CD14-positive monocyte (primary cell): ENCODE measurements around the gene CNNM2. TPM values are rescaled to one million over a fixed set of nuclear protein-coding genes. Genes with fewer than 3 reads are reported as not detected.

Experiments used
- DNase-seq, 3 donors: peaks; one replicate each; pipeline ENCODE4 v3.0.0-alpha.2; 2011 to 2022
- H2AFZ ChIP-seq: 2 replicates; pipeline ENCODE4 v1.6.0; 2012; ENCODE audit warnings: mild to moderate bottlenecking, low read depth, low read length, inconsistent platforms; ENCODE audit not compliant: insufficient read depth, poor library complexity, severe bottlenecking
- H3K27ac ChIP-seq, 2 donors: 1 replicate in 1 of 2; 2 replicates in 1 of 2; pipeline ENCODE4 v1.5.1; 2012 to 2013; ENCODE audit warnings: low read length in 2 of 2, control low read depth in 1 of 2, inconsistent platforms in 1 of 2, low read depth in 1 of 2, mild to moderate bottlenecking in 1 of 2
- H3K27me3 ChIP-seq, 2 donors: one replicate each; pipeline versions ENCODE4 v1.6.0 to v1.6.1; 2011 to 2013; ENCODE audit warnings: low read length in 2 of 2; ENCODE audit not compliant: control insufficient read depth in 2 of 2, insufficient read depth in 2 of 2
- H3K36me3 ChIP-seq, 2 donors: replicated peaks in 1 of 2; 1 replicate in 1 of 2; 2 replicates in 1 of 2; pipeline versions ENCODE4 v1.5.1 to v1.6.1; 2012 to 2013; ENCODE audit warnings: low read length in 2 of 2, control low read depth in 1 of 2, inconsistent platforms in 1 of 2, mild to moderate bottlenecking in 1 of 2; ENCODE audit not compliant: insufficient read depth in 2 of 2, control insufficient read depth in 1 of 2
- H3K4me1 ChIP-seq, 2 donors: 1 replicate in 1 of 2; 2 replicates in 1 of 2; pipeline versions ENCODE4 v1.5.1 to v1.6.1; 2012 to 2013; ENCODE audit warnings: low read length in 2 of 2, control low read depth in 1 of 2, inconsistent platforms in 1 of 2, mild to moderate bottlenecking in 1 of 2, moderate library complexity in 1 of 2; ENCODE audit not compliant: insufficient read depth in 2 of 2, control insufficient read depth in 1 of 2
- H3K4me2 ChIP-seq: replicated peaks from 2 replicates; pipeline ENCODE3; 2012; ENCODE audit warnings: low read length, moderate library complexity, mild to moderate bottlenecking; ENCODE audit not compliant: poor library complexity, severe bottlenecking; ENCODE audit errors: extremely low read depth
- H3K4me3 ChIP-seq, 3 experiments: fragments of 200-600 bp in 1 of 3; sonication (generic) in 1 of 3; replicated peaks in 1 of 3; 1 replicate in 2 of 3; 2 replicates in 1 of 3; pipeline ENCODE4 v1.5.1; 2011 to 2013; ENCODE audit warnings: low read length in 3 of 3, mild to moderate bottlenecking in 3 of 3, control low read depth in 2 of 3, low read depth in 2 of 3, inconsistent platforms in 1 of 3, moderate library complexity in 1 of 3
- H3K79me2 ChIP-seq: 2 replicates; pipeline ENCODE4 v1.6.0; 2012; ENCODE audit warnings: mild to moderate bottlenecking, control low read depth, inconsistent platforms, low read length, moderate library complexity; ENCODE audit not compliant: insufficient read depth
- H3K9ac ChIP-seq: 2 replicates; pipeline ENCODE4 v1.6.0; 2017; ENCODE audit warnings: low read length, mild to moderate bottlenecking; ENCODE audit not compliant: insufficient read depth, poor library complexity, severe bottlenecking
- H3K9me3 ChIP-seq, 2 donors: replicated peaks in 1 of 2; 1 replicate in 1 of 2; 2 replicates in 1 of 2; pipeline versions ENCODE4 v1.5.1 to v1.6.1; 2012 to 2013; ENCODE audit warnings: low read length in 2 of 2, control low read depth in 1 of 2; ENCODE audit not compliant: control insufficient read depth in 1 of 2, insufficient read depth in 1 of 2
- H4K20me1 ChIP-seq: 2 replicates; pipeline ENCODE4 v1.6.0; 2012; ENCODE audit warnings: mild to moderate bottlenecking, low read length, control low read depth, moderate library complexity; ENCODE audit not compliant: insufficient read depth
- H3K27ac Mint-ChIP-seq, 7 donors: one replicate each; pipeline ENCODE4 v1.8.0; 2020; ENCODE audit warnings: mild to moderate bottlenecking in 7 of 7, mixed read lengths in 7 of 7, moderate library complexity in 6 of 7, inconsistent platforms in 2 of 7
- H3K27me3 Mint-ChIP-seq, 3 donors: one replicate each; pipeline ENCODE4 v1.8.0; 2021 to 2022; ENCODE audit warnings: low read depth in 3 of 3, mild to moderate bottlenecking in 3 of 3, mixed read lengths in 3 of 3, moderate library complexity in 3 of 3, inconsistent platforms in 1 of 3
- H3K36me3 Mint-ChIP-seq, 2 donors: one replicate each; pipeline ENCODE4 v1.8.0; 2020; ENCODE audit warnings: mixed read lengths in 2 of 2, inconsistent platforms in 1 of 2, mild to moderate bottlenecking in 1 of 2
- H3K4me1 Mint-ChIP-seq: one replicate; pipeline ENCODE4 v1.8.0; 2020; ENCODE audit warnings: mild to moderate bottlenecking, mixed read lengths
- H3K4me3 Mint-ChIP-seq, 2 donors: one replicate each; pipeline ENCODE4 v1.8.0; 2020; ENCODE audit warnings: mild to moderate bottlenecking in 2 of 2, mixed read lengths in 2 of 2, moderate library complexity in 1 of 2
- H3K9me3 Mint-ChIP-seq, 7 donors: one replicate each; pipeline ENCODE4 v1.8.0; 2020 to 2022; ENCODE audit warnings: mixed read lengths in 7 of 7, mild to moderate bottlenecking in 6 of 7, moderate library complexity in 6 of 7, inconsistent platforms in 2 of 7
- WGBS: methylation state at CpG from one replicate; pipeline ENCODE4 v1.1.5; 2013; ENCODE audit warnings: missing lambda C conversion rate; ENCODE audit not compliant: insufficient coverage; 5-methylcytosine and 5-hydroxymethylcytosine counted together
- intact Hi-C, 2 donors: fragments of 100-400 bp; cut with micrococcal nuclease; formaldehyde crosslinking; loops; one replicate each; pipeline versions ENCODE4 v1.15.0 to v1.15.1; 2023
- polyA plus RNA-seq, 3 donors: library from polyadenylated mRNA; depleted of rRNA in 1 of 3; unstranded in 2 of 3; stranded (reverse) in 1 of 3; fragments of 300-500 nt in 2 of 3; fragments of >200 nt in 1 of 3; fragmentation: Illumina TruSeq in 2 of 3; gene quantifications; 1 replicate in 2 of 3; 2 replicates in 1 of 3; pipeline ENCODE4 v1.2.3, GENCODE V29; 2012 to 2021
- TF ChIP-seq, protein P1 (sequence below): fragments of 200-600 bp; IDR thresholded peaks from one replicate; pipeline ENCODE4 v1.8.0; 2022; ENCODE audit warnings: antibody characterized with exemption, mild to moderate bottlenecking

CNNM2 gene
- polyA plus RNA-seq, 3 donors, result 1.6 to 3.8 (median 2.2) TPM

DNA sequence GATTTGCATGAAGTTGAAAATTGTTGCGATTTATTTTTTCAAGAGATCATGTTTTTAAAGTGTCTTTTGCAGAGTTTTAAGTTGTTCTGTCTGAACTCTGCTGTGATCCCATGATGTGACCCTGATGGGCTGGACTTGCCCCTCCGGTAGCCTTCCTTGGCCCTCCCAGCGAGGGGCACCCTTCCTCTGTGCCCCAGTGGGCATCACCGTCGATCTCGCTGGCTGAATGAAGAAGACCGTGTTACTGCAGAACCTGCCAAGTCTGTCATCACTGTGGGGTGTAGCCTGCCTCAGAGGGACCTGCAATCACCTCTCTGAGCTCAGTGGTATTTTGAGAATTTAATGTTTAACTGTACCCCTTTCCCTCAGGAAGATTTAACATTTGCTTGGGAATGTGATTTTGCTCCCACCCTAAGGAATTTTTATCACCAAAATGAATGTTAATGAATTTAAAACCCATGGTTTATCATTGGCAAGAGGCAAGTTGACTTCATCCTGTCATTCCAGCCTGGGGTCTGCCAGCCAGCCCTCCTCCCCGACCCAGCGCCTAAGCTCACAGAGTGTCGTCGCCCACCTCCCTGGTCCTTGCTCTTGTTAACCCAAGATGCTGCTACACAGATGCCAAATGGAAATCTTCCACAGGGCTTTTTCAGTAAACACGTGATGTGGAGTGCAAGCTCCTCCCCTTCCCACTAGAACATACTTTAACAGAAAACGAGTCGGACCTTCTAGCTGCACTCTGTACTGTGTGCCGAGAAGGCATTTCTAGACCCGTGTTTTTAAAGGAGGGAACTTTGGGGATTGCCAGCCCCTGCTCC is 159.6 kb downstream of the CNNM2 start:
- Histone ChIP-seq H3K27me3 (no peaks in the 10 kb centered on the region), H3K36me3 (peaks cover 0 to 2% of the 10 kb centered on the region in 2 donors), H3K9ac (no peak overlapping the region), H4K20me1 (peaks cover 2% of the 10 kb centered on the region), H3K79me2 (no peaks in the 10 kb centered on the region), H3K4me3 (no peak overlapping the region), H3K4me1 (no peaks in the 10 kb centered on the region), H3K27ac (no peak overlapping the region), H2AFZ (no peak overlapping the region), H3K9me3 (no peaks in the 10 kb centered on the region), H3K4me2 (no peak overlapping the region)
- H3K36me3 Mint-ChIP-seq, result peaks cover 8 to 18% of the 10 kb centered on the region in 2 donors
- no peak for DNase-seq
- intact Hi-C loops, result loop anchor here in 1 of 2 donors (10.0 kb wide), 1 partner anchor 163 kb away; the partner anchor contains the start of gene CNNM2
- TF ChIP-seq, protein P1, sequence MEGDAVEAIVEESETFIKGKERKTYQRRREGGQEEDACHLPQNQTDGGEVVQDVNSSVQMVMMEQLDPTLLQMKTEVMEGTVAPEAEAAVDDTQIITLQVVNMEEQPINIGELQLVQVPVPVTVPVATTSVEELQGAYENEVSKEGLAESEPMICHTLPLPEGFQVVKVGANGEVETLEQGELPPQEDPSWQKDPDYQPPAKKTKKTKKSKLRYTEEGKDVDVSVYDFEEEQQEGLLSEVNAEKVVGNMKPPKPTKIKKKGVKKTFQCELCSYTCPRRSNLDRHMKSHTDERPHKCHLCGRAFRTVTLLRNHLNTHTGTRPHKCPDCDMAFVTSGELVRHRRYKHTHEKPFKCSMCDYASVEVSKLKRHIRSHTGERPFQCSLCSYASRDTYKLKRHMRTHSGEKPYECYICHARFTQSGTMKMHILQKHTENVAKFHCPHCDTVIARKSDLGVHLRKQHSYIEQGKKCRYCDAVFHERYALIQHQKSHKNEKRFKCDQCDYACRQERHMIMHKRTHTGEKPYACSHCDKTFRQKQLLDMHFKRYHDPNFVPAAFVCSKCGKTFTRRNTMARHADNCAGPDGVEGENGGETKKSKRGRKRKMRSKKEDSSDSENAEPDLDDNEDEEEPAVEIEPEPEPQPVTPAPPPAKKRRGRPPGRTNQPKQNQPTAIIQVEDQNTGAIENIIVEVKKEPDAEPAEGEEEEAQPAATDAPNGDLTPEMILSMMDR, result no peak
- H3K27me3 Mint-ChIP-seq, result peaks cover 0 to 4% (median 0%) of the 10 kb centered on the region in 3 donors
- WGBS, result 86% methylated on average over 7 of the region's 16 CpGs
- H3K4me3 Mint-ChIP-seq, result no peak overlapping the region
- H3K27ac Mint-ChIP-seq, result no peak overlapping the region
- no peaks in the 10 kb centered on the region for H3K4me1 Mint-ChIP-seq
- no peaks in the 10 kb centered on the region for H3K9me3 Mint-ChIP-seq

- Mint-ChIP-seq H3K36me3 (peaks cover 13 to 22% of the 10 kb centered on the region in 2 donors), H3K4me1 (no peaks in the 10 kb centered on the region), H3K4me3 (no peak overlapping the region), H3K27me3 (peaks cover 0 to 2% (median 0%) of the 10 kb centered on the region in 3 donors), H3K9me3 (no peaks in the 10 kb centered on the region), H3K27ac (no peak overlapping the region)
- intact Hi-C loops, result loop anchor here in 1 of 2 donors (10.0 kb wide), 1 partner anchor 163 kb away; the partner anchor contains the start of gene CNNM2
- Histone ChIP-seq H3K4me3 (no peak overlapping the region), H3K79me2 (no peaks in the 10 kb centered on the region), H3K4me2 (no peak overlapping the region), H3K9ac (no peak overlapping the region), H2AFZ (no peak overlapping the region), H3K27me3 (no peaks in the 10 kb centered on the region), H4K20me1 (peaks cover 6% of the 10 kb centered on the region), H3K4me1 (no peaks in the 10 kb centered on the region), H3K36me3 (peaks cover 0 to 8% of the 10 kb centered on the region in 2 donors), H3K27ac (no peak overlapping the region), H3K9me3 (no peaks in the 10 kb centered on the region)
- no peak for DNase-seq
- WGBS, result 100% methylated on average over 1 of the region's 3 CpGs
- TF ChIP-seq, protein P1, result no peak
These were observed 160.2 kb downstream of the CNNM2 start for GRCh38 chr10:103078309-103078615.
